Measurements from ENCODE around the gene ABCB6.

Gene ABCB6

GRCh38 chr2:219182331-219183150, 36.2 kb downstream of the ABCB6 start:
- no peak for DNase-seq (ENCODE audit: low read depth in 2 of 2)
- H3K4me3 ChIP-seq (replicated peaks in 1 of 2; ENCODE audit: low read depth in 2 of 2, low read length in 2 of 2), result no peak overlapping the region
- TF ChIP-seq, protein P1, sequence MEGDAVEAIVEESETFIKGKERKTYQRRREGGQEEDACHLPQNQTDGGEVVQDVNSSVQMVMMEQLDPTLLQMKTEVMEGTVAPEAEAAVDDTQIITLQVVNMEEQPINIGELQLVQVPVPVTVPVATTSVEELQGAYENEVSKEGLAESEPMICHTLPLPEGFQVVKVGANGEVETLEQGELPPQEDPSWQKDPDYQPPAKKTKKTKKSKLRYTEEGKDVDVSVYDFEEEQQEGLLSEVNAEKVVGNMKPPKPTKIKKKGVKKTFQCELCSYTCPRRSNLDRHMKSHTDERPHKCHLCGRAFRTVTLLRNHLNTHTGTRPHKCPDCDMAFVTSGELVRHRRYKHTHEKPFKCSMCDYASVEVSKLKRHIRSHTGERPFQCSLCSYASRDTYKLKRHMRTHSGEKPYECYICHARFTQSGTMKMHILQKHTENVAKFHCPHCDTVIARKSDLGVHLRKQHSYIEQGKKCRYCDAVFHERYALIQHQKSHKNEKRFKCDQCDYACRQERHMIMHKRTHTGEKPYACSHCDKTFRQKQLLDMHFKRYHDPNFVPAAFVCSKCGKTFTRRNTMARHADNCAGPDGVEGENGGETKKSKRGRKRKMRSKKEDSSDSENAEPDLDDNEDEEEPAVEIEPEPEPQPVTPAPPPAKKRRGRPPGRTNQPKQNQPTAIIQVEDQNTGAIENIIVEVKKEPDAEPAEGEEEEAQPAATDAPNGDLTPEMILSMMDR (IDR thresholded peaks at IDR 0.05; ENCODE audit: low read depth, low read length), result no peak

DNA sequence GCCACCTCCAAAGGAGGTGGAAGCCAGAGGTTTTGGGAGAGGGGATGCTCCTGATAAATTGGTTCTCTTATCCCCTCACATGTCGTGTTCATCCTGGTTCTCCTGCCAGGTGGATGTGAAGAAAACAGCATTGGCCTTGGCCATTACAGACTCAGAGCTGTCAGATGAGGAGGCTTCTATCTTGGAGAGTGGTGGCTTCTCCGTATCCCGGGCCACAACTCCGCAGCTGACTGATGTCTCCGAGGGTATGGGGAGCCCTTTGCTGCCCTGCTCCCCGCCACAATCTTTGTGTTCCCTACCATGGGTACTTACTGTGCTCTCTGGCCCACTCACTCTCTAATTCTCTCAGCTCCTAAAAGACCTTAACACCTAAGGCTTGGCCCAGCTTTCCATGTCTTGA, 37.2 kb downstream of the ABCB6 start:
- TF ChIP-seq, protein P1 (IDR thresholded peaks at IDR 0.05; ENCODE audit: low read depth, low read length), result no peak
- DNase-seq (ENCODE audit: low read depth in 2 of 2), result no peak
- H3K4me3 ChIP-seq (replicated peaks in 1 of 2; ENCODE audit: low read depth in 2 of 2, low read length in 2 of 2), result no peak overlapping the region

DNA sequence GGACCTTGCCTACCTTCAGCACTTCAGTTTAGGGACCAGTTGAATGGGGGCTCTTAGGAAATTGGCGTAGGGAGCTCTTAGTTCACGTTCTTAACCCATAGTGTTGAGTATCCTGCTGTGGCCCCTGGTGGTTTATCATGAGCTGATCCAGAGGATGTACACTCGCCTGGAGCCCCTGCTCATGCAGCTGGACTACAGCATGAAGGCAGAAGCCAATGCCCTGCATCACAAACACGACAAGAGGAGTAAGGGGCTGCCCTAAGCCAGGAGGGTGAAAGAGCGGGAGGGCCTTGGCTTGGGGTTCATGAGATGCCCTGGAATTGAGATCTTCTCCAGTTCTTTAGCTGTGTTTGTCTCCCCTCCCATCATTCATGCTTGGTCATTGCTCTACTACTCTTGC, 37.8 kb downstream of the ABCB6 start:
- H3K4me3 ChIP-seq (replicated peaks in 1 of 2; ENCODE audit: low read depth in 2 of 2, low read length in 2 of 2), result no peak overlapping the region
- no peak for DNase-seq (ENCODE audit: low read depth in 2 of 2)
- TF ChIP-seq, protein P1 (IDR thresholded peaks at IDR 0.05; ENCODE audit: low read depth, low read length), result no peak

GRCh38 chr2:219179601-219180465, 38.9 kb downstream of the ABCB6 start:
- TF ChIP-seq, protein P1 (IDR thresholded peaks at IDR 0.05; ENCODE audit: low read depth, low read length), result no peak
- DNase-seq (ENCODE audit: low read depth in 2 of 2), result no peak
- no peak overlapping the region for H3K4me3 ChIP-seq (replicated peaks in 1 of 2; ENCODE audit: low read depth in 2 of 2, low read length in 2 of 2)

- peak overlapping the region; percentile 75 to 88 for H3K4me3 ChIP-seq (replicated peaks in 1 of 2; ENCODE audit: low read depth in 2 of 2, low read length in 2 of 2)
- TF ChIP-seq, protein P1 (IDR thresholded peaks at IDR 0.05; ENCODE audit: low read depth, low read length), result no peak
- DNase-seq (ENCODE audit: low read depth in 2 of 2), result peak; percentile 32 to 36
Measured at GRCh38 chr2:219178377-219179175, 40.2 kb downstream of the ABCB6 start.
